PC-3 (cell line): ENCODE results near the gene KIF1C. TPM values are rescaled to one million over a fixed set of nuclear protein-coding genes. Genes with fewer than 3 reads are reported as not detected.

ENCODE experiments used
- ATAC-seq: fragments of 200-7000 bp; cut with Tn5 transposase; 2 replicates; pipeline ENCODE4 v1.9.1; 2020; ENCODE audit warnings: mild to moderate bottlenecking, moderate library complexity
- BruUV-seq: library from RNA; stranded (reverse); fragments of 400-500 nt; replicated peaks from 2 replicates; lab custom pipeline; 2021; lab: Mats Ljungman, UMichigan
- CTCF ChIA-PET: fragments of 300-600 bp; sonication (Branson Sonifier 250); formaldehyde crosslinking; loops from one replicate; lab custom pipeline; 2022; ENCODE audit warnings: antibody characterized with exemption; lab: Charles Lee
- POLR2A ChIA-PET: fragments of 300-600 bp; sonication (Branson Sonifier 250); formaldehyde crosslinking; loops from one replicate; lab custom pipeline; 2022; ENCODE audit warnings: antibody characterized with exemption; ENCODE audit not compliant: unreplicated experiment; lab: Charles Lee
- DNase-seq: peaks from one replicate; pipeline ENCODE4 v3.0.0-alpha.2; 2015
- H2AFZ ChIP-seq: fragments of 300-600 bp; sonication (generic); 2 replicates; pipeline ENCODE4 v1.6.0; 2016; ENCODE audit warnings: antibody characterized with exemption, low read length
- H3F3A ChIP-seq: fragments of 300-600 bp; sonication (generic); one replicate; pipeline ENCODE4 v1.6.0; 2017; ENCODE audit warnings: antibody characterized with exemption, low read length, control low read depth, mild to moderate bottlenecking; ENCODE audit not compliant: unreplicated experiment
- H3K27ac ChIP-seq: fragments of 300-600 bp; sonication (generic); 2 replicates; pipeline ENCODE4 v1.5.1; 2016; ENCODE audit warnings: mild to moderate bottlenecking, low read length
- H3K27me3 ChIP-seq: fragments of 300-600 bp; sonication (generic); 2 replicates; pipeline ENCODE4 v1.6.1; 2016; ENCODE audit warnings: low read length, mixed read lengths
- H3K36me3 ChIP-seq: fragments of 300-600 bp; sonication (generic); 2 replicates; pipeline ENCODE4 v1.6.1; 2016; ENCODE audit warnings: low read depth, mixed run types, low read length, mixed read lengths
- H3K4me1 ChIP-seq: fragments of 300-600 bp; sonication (generic); 2 replicates; pipeline ENCODE4 v1.5.1; 2016; ENCODE audit warnings: low read length; ENCODE audit not compliant: insufficient read depth
- H3K4me2 ChIP-seq: fragments of 300-600 bp; sonication (generic); 2 replicates; pipeline ENCODE4 v1.6.0; 2016; ENCODE audit warnings: low read length
- H3K4me3 ChIP-seq: fragments of 300-600 bp; sonication (generic); 2 replicates; pipeline ENCODE4 v1.5.1; 2016; ENCODE audit warnings: mild to moderate bottlenecking, low read length, mixed read lengths
- H3K79me2 ChIP-seq: fragments of 300-600 bp; sonication (generic); 2 replicates; pipeline ENCODE4 v1.6.1; 2017; ENCODE audit warnings: low read length, mixed read lengths
- H3K9ac ChIP-seq: fragments of 300-600 bp; sonication (generic); 2 replicates; pipeline ENCODE4 v1.6.0; 2016; ENCODE audit warnings: mild to moderate bottlenecking, low read length
- H3K9me2 ChIP-seq: fragments of 300-600 bp; sonication (generic); replicated peaks from 2 replicates; pipeline ENCODE4 v1.6.1; 2016; ENCODE audit warnings: mixed run types, low read length, mixed read lengths
- H3K9me3 ChIP-seq: fragments of 300-600 bp; sonication (generic); 2 replicates; pipeline ENCODE4 v1.6.1; 2016; ENCODE audit warnings: low read length, mixed read lengths
- H4K20me1 ChIP-seq: fragments of 300-600 bp; sonication (generic); 2 replicates; pipeline ENCODE4 v1.6.1; 2016; ENCODE audit warnings: low read length, mixed read lengths
- EZH2 ChIP-seq: fragments of 300-600 bp; sonication (generic); IDR thresholded peaks from one replicate; pipeline ENCODE4 v1.6.1; 2017; ENCODE audit warnings: antibody characterized with exemption, mild to moderate bottlenecking, low read length; ENCODE audit not compliant: unreplicated experiment
- EZH2phosphoT487 ChIP-seq: fragments of 300-600 bp; sonication (generic); IDR thresholded peaks from 2 replicates; pipeline ENCODE4 v1.6.1; 2018; ENCODE audit warnings: mild to moderate bottlenecking, antibody characterized with exemption, low read length, borderline replicate concordance
- intact Hi-C: fragments of 100-400 bp; cut with micrococcal nuclease; formaldehyde crosslinking; loops from 2 replicates; pipeline ENCODE4 v1.9.0; 2023
- total RNA-seq: library from RNA; depleted of rRNA; stranded (reverse); fragments of >200 nt; gene quantifications from 2 replicates; pipeline ENCODE4 v1.2.3, GENCODE V29; 2014
- TF ChIP-seq, protein P1 (sequence below): fragments of 300-600 bp; sonication (generic); conservative IDR thresholded peaks from 2 replicates; pipeline ENCODE4 v1.5.1; 2017; ENCODE audit warnings: antibody characterized with exemption, low read depth, mild to moderate bottlenecking, low read length

The KIF1C gene
- total RNA-seq, 1 experiment from 2014 or later = 60.9 TPM

DNA sequence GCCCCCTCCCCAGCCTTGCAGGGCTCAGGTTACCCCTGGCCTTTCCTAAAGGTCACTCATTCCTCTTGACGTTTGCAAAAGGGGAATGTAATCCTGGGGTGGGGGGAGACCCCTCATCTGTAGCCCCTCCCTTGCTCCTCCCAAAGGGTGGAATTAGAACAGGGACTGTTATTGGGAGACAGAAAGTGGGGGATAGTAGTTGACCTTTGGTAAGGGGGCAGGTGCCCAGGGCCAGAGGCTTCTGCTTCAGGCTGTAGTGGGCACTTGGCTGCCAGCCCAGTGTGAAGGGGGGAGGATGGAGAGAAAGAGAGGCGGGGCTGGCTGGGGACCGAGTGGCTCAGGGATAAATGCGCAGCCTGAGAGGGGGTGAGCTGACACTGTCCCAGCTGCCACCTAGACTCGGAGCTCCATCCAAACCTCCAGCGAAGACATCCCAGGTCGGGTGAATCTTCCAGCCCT is 47.0 kb upstream of the KIF1C start, which contains the start of gene ENO3:
Gene ENO3 (plus strand): TSS at position 374 of the 459 bp plus-strand sequence. CDS start 711 bp downstream, outside the sequence.
- Histone ChIP-seq H3K4me2 (peak within 1 kb of the TSS; percentile 93), H3K27ac (peak within 1 kb of the TSS; percentile 85), H2AFZ (peak within 1 kb of the TSS; percentile 82), H3F3A (no peaks in the 10 kb centered on the region), H3K9me2 (no peaks in the 10 kb centered on the region), H3K9ac (peak within 1 kb of the TSS; percentile 64), H3K9me3 (no peaks in the 10 kb centered on the region), H4K20me1 (peaks cover 12% of the 10 kb centered on the region), H3K79me2 (peaks cover 28% of the 10 kb centered on the region), H3K4me3 (peak within 1 kb of the TSS; percentile 74), H3K36me3 (peaks cover 11% of the 10 kb centered on the region), H3K27me3 (no peaks in the 10 kb centered on the region), H3K4me1 (peaks cover 15% of the 10 kb centered on the region)
- DNase-seq (no peak), ATAC-seq (no peak)
- ChIA-PET CTCF (no interaction called here), POLR2A (interaction anchor here (0.7 kb wide), 1 partner anchor 16 kb away, joined by 5 read pairs; the partner anchor contains the start of gene SPAG7)
- intact Hi-C loops = no loop called here
- TF ChIP-seq, protein P1, sequence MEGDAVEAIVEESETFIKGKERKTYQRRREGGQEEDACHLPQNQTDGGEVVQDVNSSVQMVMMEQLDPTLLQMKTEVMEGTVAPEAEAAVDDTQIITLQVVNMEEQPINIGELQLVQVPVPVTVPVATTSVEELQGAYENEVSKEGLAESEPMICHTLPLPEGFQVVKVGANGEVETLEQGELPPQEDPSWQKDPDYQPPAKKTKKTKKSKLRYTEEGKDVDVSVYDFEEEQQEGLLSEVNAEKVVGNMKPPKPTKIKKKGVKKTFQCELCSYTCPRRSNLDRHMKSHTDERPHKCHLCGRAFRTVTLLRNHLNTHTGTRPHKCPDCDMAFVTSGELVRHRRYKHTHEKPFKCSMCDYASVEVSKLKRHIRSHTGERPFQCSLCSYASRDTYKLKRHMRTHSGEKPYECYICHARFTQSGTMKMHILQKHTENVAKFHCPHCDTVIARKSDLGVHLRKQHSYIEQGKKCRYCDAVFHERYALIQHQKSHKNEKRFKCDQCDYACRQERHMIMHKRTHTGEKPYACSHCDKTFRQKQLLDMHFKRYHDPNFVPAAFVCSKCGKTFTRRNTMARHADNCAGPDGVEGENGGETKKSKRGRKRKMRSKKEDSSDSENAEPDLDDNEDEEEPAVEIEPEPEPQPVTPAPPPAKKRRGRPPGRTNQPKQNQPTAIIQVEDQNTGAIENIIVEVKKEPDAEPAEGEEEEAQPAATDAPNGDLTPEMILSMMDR = no peak
- TF ChIP-seq EZH2phosphoT487 (no peak), EZH2 (no peak)
- no TSS peak for BruUV-seq

DNA sequence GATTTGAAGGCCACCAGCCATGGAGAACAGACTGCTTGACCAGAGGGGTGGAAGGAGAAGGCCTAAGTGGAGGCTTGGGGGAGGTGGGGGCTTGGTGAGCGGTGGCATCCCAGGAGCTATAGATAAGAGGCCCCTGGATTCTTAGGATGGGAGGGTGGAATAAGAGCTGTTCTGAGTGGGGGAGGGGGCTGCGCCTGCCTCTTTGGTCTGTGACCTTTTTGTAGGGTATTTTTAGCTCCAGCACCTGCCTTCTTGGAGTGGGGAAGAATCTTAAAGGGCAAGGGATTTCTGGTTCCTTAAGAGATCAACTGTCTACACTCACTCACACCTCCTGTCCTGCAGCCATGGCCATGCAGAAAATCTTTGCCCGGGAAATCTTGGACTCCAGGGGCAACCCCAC is 46.3 kb upstream of the KIF1C start:
- Histone ChIP-seq H4K20me1 (peaks cover 6% of the 10 kb centered on the region), H2AFZ (no peak overlapping the region), H3K9ac (no peak overlapping the region), H3K36me3 (peaks cover 7% of the 10 kb centered on the region), H3K4me1 (peaks cover 9% of the 10 kb centered on the region), H3K4me2 (no peak overlapping the region), H3K27ac (no peak overlapping the region), H3K79me2 (peaks cover 21% of the 10 kb centered on the region), H3F3A (no peaks in the 10 kb centered on the region), H3K9me2 (no peaks in the 10 kb centered on the region), H3K27me3 (no peaks in the 10 kb centered on the region), H3K4me3 (no peak overlapping the region), H3K9me3 (no peaks in the 10 kb centered on the region)
- BruUV-seq = no TSS peak
- POLR2A ChIA-PET = no interaction called here
- DNase-seq = no peak
- CTCF ChIA-PET = no interaction called here
- intact Hi-C loops = no loop called here
- ATAC-seq = no peak
- TF ChIP-seq EZH2 (no peak), EZH2phosphoT487 (no peak)
- TF ChIP-seq, protein P1 = no peak

DNA sequence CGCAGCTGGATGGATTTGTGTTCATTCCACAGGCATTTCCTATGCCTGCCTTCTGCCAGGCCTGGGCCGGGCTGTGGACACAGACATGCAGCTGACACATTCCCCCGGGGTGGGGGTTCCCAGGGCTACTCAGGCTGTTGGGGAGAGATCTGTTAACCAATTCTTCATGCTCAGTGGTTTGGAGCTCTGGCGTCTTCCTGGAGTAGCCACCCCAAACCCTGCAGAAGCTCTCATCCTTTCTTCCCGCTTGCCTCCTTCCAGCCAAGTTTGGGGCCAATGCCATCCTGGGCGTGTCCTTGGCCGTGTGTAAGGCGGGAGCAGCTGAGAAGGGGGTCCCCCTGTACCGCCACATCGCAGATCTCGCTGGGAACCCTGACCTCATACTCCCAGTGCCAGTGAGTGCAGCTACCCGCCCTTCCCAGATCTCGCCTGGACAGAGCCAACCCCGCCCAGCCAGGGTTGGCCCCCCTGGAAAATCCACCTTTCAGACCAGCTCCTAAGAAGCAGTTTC is 44.2 kb upstream of the KIF1C start:
- Histone ChIP-seq H3K9me2 (no peaks in the 10 kb centered on the region), H3K4me1 (peaks cover 9% of the 10 kb centered on the region), H3K79me2 (peaks cover 1% of the 10 kb centered on the region; the same call in 1 of the 2 replicates), H3F3A (no peaks in the 10 kb centered on the region), H3K9me3 (no peaks in the 10 kb centered on the region), H3K9ac (no peak overlapping the region), H3K4me3 (no peak overlapping the region), H4K20me1 (no peaks in the 10 kb centered on the region), H3K4me2 (no peak overlapping the region), H3K36me3 (no peaks in the 10 kb centered on the region), H3K27ac (no peak overlapping the region), H2AFZ (no peak overlapping the region), H3K27me3 (no peaks in the 10 kb centered on the region)
- intact Hi-C loops = no loop called here
- DNase-seq (no peak), ATAC-seq (no peak)
- TF ChIP-seq EZH2phosphoT487 (no peak), EZH2 (no peak)
- TF ChIP-seq, protein P1 = no peak
- no TSS peak for BruUV-seq
- POLR2A ChIA-PET = no interaction called here
- CTCF ChIA-PET = no interaction called here
